Epithelial cell of proximal tubule (primary cell): Measurements from ENCODE around the gene EXOSC5. TPM values are rescaled to one million over a fixed set of nuclear protein-coding genes. Genes with fewer than 3 reads are reported as not detected.
"Not testable (repeated sequence)": the region's sequence is repeated elsewhere in the genome, so short reads cannot be mapped to it uniquely, and the experiment has no call there.

Experiments
- DNase-seq: peaks from one replicate; pipeline ENCODE4 v3.0.0-alpha.2; 2011; ENCODE audit warnings: low read depth
- H3K4me3 ChIP-seq: 2 replicates; pipeline ENCODE4 v1.5.1; 2011; ENCODE audit warnings: low read depth, mild to moderate bottlenecking, low read length
- total RNA-seq: library from RNA; depleted of rRNA; stranded (reverse); fragments of >200 nt; gene quantifications from 2 replicates; pipeline ENCODE4 v1.2.3, GENCODE V29; 2015
- TF ChIP-seq, protein P1 (sequence below): conservative IDR thresholded peaks from 2 replicates; pipeline ENCODE4 v1.5.1; 2012; ENCODE audit warnings: low read depth, mild to moderate bottlenecking, low read length

EXOSC5 gene
- total RNA-seq, 1 donor from 2014 or later = 23.7 TPM

DNA sequence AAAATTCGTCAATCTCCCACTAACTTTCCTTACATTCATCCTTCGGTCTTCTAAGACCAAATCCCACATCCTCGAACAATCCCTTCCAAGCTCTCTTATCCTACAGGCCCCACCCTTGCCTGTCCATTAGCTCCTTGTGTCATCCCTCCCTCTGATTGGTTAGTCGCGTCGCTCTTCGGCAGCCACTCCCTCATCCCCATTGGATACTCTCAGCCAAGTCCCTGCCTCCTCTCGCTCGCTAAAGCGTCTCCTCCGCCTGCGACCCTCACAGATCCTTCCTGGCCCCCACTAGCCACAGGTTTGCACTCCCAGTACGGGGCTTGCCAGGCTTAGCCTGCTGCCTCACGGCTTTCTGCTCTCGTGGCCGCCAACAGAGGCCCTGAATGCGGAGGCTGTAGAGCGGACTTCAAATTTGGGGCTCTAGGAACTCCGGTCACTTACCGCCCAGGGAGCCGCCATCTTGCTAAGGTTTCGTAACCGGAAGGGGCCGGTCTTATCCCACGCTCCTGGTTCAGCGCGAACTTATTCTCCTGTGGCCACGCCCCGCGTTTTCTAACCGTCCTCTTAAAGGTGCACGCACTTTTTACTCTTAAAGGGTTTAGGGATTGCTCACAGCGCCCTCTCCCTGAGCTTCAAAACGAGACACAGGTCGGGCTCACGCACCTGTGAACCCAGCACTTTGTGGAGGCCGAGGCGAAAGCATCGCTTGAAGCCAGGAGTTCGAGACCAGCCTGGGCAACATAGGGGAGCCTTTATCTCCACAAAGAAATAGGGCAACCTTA, 42.5 kb upstream of the EXOSC5 start, which contains the start of gene DMAC2:
Gene DMAC2, minus strand, starts transcription at position 472 of the 782 bp plus-strand sequence. Its CDS starts 13 bp downstream, at position 459.
- H3K4me3 ChIP-seq = peak within 1 kb of the TSS; percentile 75
- TF ChIP-seq, protein P1, sequence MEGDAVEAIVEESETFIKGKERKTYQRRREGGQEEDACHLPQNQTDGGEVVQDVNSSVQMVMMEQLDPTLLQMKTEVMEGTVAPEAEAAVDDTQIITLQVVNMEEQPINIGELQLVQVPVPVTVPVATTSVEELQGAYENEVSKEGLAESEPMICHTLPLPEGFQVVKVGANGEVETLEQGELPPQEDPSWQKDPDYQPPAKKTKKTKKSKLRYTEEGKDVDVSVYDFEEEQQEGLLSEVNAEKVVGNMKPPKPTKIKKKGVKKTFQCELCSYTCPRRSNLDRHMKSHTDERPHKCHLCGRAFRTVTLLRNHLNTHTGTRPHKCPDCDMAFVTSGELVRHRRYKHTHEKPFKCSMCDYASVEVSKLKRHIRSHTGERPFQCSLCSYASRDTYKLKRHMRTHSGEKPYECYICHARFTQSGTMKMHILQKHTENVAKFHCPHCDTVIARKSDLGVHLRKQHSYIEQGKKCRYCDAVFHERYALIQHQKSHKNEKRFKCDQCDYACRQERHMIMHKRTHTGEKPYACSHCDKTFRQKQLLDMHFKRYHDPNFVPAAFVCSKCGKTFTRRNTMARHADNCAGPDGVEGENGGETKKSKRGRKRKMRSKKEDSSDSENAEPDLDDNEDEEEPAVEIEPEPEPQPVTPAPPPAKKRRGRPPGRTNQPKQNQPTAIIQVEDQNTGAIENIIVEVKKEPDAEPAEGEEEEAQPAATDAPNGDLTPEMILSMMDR = peak; percentile 57
- DNase-seq = peak; percentile 90

DNA sequence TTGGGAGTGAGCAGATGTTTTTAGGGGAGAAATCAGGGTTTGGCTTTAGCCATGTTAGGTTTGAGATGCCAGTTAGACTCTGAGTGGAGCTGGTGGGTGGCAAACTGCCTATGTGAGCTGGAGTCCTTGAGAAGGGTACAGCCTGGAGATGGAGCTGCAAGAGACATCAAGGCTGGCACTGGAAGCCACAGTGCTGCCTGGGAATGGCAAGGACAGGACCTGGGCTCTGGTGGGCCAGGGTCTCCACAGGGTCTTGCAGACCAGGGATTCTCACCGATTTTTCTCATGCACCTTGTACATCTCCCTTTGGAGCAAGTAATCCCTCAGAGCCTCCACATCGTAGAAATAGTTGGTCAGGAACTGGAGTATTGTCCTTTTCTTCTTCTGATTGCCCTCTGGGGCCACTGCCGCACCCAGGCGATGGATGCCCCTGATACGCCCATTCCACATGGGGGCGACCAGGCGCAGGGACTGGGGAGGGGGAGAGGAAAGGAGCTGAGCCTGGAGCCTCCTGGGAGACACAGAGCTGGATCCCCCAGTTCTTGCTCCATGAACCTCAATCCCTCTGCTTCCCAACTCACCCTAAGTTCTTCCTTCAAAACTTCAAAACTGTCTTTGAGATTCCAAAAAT, 40.9 kb upstream of the EXOSC5 start:
- H3K4me3 ChIP-seq = no peak overlapping the region
- TF ChIP-seq, protein P1 = no peak
- no peak for DNase-seq

DNA sequence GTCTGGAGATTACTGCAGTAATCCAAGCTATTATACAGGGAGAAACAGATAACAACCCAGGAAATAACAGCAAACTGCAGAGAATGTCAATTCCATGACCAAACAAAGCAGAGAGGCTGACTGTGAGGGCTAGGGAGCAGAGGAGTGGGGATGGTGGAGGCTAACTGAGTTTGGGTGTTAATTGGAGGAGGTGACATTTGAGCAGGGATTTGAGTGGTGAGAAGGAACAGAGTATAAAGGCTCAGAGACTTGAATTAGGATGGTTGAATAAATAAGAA, 39.5 kb upstream of the EXOSC5 start:
- TF ChIP-seq, protein P1 = no peak
- no peak overlapping the region for H3K4me3 ChIP-seq
- DNase-seq = no peak

GRCh38 chr19:41435936-41436673, 38.9 kb upstream of the EXOSC5 start:
- no peak overlapping the region for H3K4me3 ChIP-seq
- no peak for DNase-seq
- TF ChIP-seq, protein P1 = no peak

DNA sequence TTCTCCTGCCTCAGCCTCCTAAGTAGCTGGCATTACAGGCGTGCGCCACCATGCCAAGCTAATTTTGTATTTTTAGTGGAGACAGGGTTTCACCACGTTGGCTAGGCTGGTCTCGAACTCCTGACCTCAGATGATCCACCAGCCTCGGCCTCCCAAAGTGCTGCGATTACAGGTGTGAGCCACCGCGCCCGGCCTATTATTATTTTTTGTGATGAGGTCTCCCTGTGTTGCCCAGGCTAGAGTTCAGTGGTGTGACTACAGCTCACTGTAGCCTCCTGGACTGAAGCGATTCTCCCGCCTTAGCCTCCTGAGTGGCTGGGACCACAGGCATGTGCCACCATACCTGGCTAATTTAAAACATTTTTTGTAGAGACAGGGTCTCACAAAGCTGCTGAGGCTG, 38.2 kb upstream of the EXOSC5 start:
- not testable (repeated sequence) for H3K4me3 ChIP-seq, DNase-seq

DNA sequence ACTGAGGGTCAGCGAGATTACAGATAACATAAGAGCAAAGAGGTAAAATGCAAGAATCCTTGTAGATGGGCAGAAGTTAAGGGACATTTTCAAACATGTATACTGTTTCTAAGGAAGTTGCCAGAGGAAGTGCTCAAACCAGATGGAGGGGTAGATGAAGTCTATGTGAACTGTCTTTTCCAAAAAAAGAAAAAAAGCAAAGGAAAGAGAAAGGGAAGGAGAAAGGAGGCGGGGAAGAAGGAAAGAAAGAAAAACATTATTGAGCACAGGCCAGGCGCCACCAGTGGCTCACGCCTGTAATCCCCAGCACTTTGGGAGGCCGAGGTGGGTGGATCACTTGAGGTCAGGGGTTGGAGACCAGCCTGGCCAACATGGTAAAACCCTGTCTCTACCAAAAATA, 37.3 kb upstream of the EXOSC5 start:
- H3K4me3 ChIP-seq = no peak overlapping the region
- DNase-seq = no peak
- TF ChIP-seq, protein P1 = no peak

DNA sequence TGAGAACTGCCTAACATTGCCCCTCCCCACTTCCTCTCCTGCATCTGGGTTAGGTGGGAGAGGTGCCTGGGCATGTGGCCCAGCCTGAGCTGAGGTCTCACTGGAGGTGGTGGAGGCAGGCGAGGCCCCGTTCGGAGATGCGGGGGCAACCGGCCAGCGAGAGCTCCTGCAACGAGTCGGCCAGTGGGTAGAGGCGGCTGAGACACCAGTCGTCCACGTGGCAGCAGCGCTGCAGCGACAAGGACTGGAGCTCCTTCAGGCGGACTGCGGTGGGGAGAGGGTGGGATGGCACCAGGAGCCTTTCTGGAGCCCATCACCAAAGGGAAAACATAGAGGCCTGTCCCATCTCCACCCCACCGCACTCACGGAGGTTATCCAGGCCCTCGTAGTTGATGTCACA, 36.0 kb upstream of the EXOSC5 start:
- DNase-seq = no peak
- H3K4me3 ChIP-seq = no peak overlapping the region
- TF ChIP-seq, protein P1 = no peak
